Coronary artery (tissue), 2 donors: Measurements from ENCODE around the gene ZNF431.

Source experiments
- DNase-seq: peaks from one replicate; pipeline ENCODE4 v3.0.0-alpha.2; 2017; ENCODE audit warnings: low spot score
- H3K27ac ChIP-seq, 2 donors: fragments of 200-600 bp; sonication (generic); one replicate each; pipeline ENCODE4 v1.5.1; 2016 to 2019
- H3K4me3 ChIP-seq: fragments of 200-600 bp; sonication (generic); 2 replicates; pipeline ENCODE4 v1.5.1; 2016; ENCODE audit warnings: mild to moderate bottlenecking, moderate library complexity
- CTCF ChIP-seq: fragments of 200-600 bp; sonication (generic); IDR thresholded peaks from one replicate; pipeline ENCODE4 v1.5.1; 2019; ENCODE audit warnings: antibody characterized with exemption

Gene ZNF431

GRCh38 chr19:21110183-21110582, 31.7 kb upstream of the ZNF431 start:
- DNase-seq = no peak
- H3K27ac ChIP-seq = no peak overlapping the region
- no peak overlapping the region for H3K4me3 ChIP-seq
- no peak for TF ChIP-seq CTCF

GRCh38 chr19:21115430-21115829, 26.4 kb upstream of the ZNF431 start:
- Histone ChIP-seq H3K27ac (no peak overlapping the region), H3K4me3 (no peak overlapping the region)
- DNase-seq = no peak
- no peak for TF ChIP-seq CTCF

GRCh38 chr19:21117041-21117907, 24.6 kb upstream of the ZNF431 start:
- H3K4me3 ChIP-seq = no peak overlapping the region
- no peak overlapping the region for H3K27ac ChIP-seq
- no peak for DNase-seq
- no peak for TF ChIP-seq CTCF

- no peak for DNase-seq
- Histone ChIP-seq H3K27ac (no peak overlapping the region), H3K4me3 (no peak overlapping the region)
- TF ChIP-seq CTCF = no peak
Observed at GRCh38 chr19:21126078-21126477, 15.8 kb upstream of the ZNF431 start.

DNA sequence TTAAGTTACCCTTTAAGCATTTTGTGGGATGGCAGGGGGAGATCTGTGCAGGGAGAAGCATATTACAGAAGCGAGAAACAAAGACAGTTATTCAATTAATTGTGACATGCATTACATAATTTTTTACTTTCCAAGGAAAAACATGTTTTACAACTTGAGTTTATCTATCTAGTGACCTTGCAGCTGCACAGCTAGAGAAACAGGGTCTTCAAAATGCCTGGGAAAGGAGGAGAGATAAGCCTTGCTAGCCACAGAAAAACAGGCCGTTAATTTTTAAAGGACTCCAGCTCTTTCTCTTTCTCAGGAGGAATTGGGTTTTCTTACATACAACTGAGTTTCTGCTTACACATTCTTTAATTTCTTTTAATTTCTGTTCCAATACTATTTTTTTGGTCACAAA, 14.8 kb upstream of the ZNF431 start:
- DNase-seq = no peak
- H3K27ac ChIP-seq = no peak overlapping the region

GRCh38 chr19:21127898-21128297, 13.9 kb upstream of the ZNF431 start:
- no peak for DNase-seq
- Histone ChIP-seq H3K27ac (no peak overlapping the region), H3K4me3 (no peak overlapping the region)
- TF ChIP-seq CTCF = no peak

More for the DNA sequence above, 14.8 kb upstream of the ZNF431 start:
- TF ChIP-seq CTCF = no peak
- H3K4me3 ChIP-seq = no peak overlapping the region
